GM18511 (cell line): ENCODE data around the gene C1orf210.

Experiments
- ATAC-seq: cut with Tn5 transposase; IDR thresholded peaks from one replicate; pipeline ENCODE4 v1.9.1; 2021; ENCODE audit warnings: mild to moderate bottlenecking, moderate library complexity; ENCODE audit not compliant: unreplicated experiment

C1orf210 gene

GRCh38 chr1:43312663-43313515 lies 27.5 kb upstream of the C1orf210 start:
- ATAC-seq = no peak

- no peak for ATAC-seq
Observed at GRCh38 chr1:43312212-43312623, 26.8 kb upstream of the C1orf210 start.

GRCh38 chr1:43311521-43311920 lies 26.1 kb upstream of the C1orf210 start:
- ATAC-seq = no peak

GRCh38 chr1:43309405-43310025 lies 24.1 kb upstream of the C1orf210 start:
- ATAC-seq = no peak

GRCh38 chr1:43308635-43309404 lies 23.4 kb upstream of the C1orf210 start:
- ATAC-seq = no peak

- ATAC-seq = no peak
Observed at GRCh38 chr1:43307458-43308158, 22.2 kb upstream of the C1orf210 start.

- no peak for ATAC-seq
Observed at GRCh38 chr1:43306688-43307457, 21.5 kb upstream of the C1orf210 start.

- ATAC-seq = no peak
Observed at GRCh38 chr1:43305926-43306687, 20.7 kb upstream of the C1orf210 start.

GRCh38 chr1:43305461-43305860 lies 20.1 kb upstream of the C1orf210 start:
- ATAC-seq = no peak

GRCh38 chr1:43304771-43305300 lies 19.5 kb upstream of the C1orf210 start:
- no peak for ATAC-seq

- ATAC-seq = no peak
Observed at GRCh38 chr1:43304314-43304681, 18.9 kb upstream of the C1orf210 start.

- no peak for ATAC-seq
Observed at GRCh38 chr1:43303471-43304313, 18.3 kb upstream of the C1orf210 start.

GRCh38 chr1:43302721-43303470 lies 17.5 kb upstream of the C1orf210 start:
- no peak for ATAC-seq

- no peak for ATAC-seq
Observed at GRCh38 chr1:43302201-43302600, 16.8 kb upstream of the C1orf210 start.

GRCh38 chr1:43300378-43301094 lies 15.2 kb upstream of the C1orf210 start, which contains the start of gene TIE1:
TSS of gene TIE1 (plus strand) at chr1:43300982. CDS start at chr1:43301072, 90 bp downstream.
- no peak for ATAC-seq

GRCh38 chr1:43299101-43299500 lies 13.7 kb upstream of the C1orf210 start:
- no peak for ATAC-seq

GRCh38 chr1:43298055-43298454 lies 12.7 kb upstream of the C1orf210 start:
- ATAC-seq = no peak
